ENCODE data around the gene PPP1R14B. TPM values are rescaled to one million over a fixed set of nuclear protein-coding genes. Genes with fewer than 3 reads are reported as not detected.
A peak's percentile ranks its signal among the peaks of the same experiment; 100 is the strongest.

Gene PPP1R14B
- total RNA-seq, 1 donor from 2014 or later: 481 TPM

GRCh38 chr11:64238076-64238475 is 8.7 kb downstream of the PPP1R14B start:
- no peak for TF ChIP-seq CTCF (IDR thresholded peaks at IDR 0.05; ENCODE audit: insufficient read depth, low read length, severe bottlenecking)
- H3K27me3 ChIP-seq (ENCODE audit: control insufficient read depth, insufficient read depth, low read length): no peaks in the 10 kb centered on the region
- no peak for FAIRE-seq
- no peak overlapping the region for H3K4me3 ChIP-seq (ENCODE audit: low read depth, low read length)
- no peak for DNase-seq (ENCODE audit: low read depth)
- peaks cover 3% of the 10 kb centered on the region for H3K36me3 ChIP-seq (ENCODE audit: control insufficient read depth, insufficient read depth, low read length)

GRCh38 chr11:64237484-64237951 is 9.2 kb downstream of the PPP1R14B start:
- DNase-seq (ENCODE audit: low read depth): peak; percentile 81
- H3K27me3 ChIP-seq (ENCODE audit: control insufficient read depth, insufficient read depth, low read length): no peaks in the 10 kb centered on the region
- peak; percentile 22 for TF ChIP-seq CTCF (IDR thresholded peaks at IDR 0.05; ENCODE audit: insufficient read depth, low read length, severe bottlenecking)
- peaks cover 1% of the 10 kb centered on the region for H3K36me3 ChIP-seq (ENCODE audit: control insufficient read depth, insufficient read depth, low read length)
- H3K4me3 ChIP-seq (ENCODE audit: low read depth, low read length): no peak overlapping the region
- peak; percentile 93 for FAIRE-seq

- H3K4me3 ChIP-seq (ENCODE audit: low read depth, low read length): peak overlapping the region; percentile 45
- TF ChIP-seq CTCF (IDR thresholded peaks at IDR 0.05; ENCODE audit: insufficient read depth, low read length, severe bottlenecking): no peak
- peaks cover 1% of the 10 kb centered on the region for H3K36me3 ChIP-seq (ENCODE audit: control insufficient read depth, insufficient read depth, low read length)
- DNase-seq (ENCODE audit: low read depth) (no peak), FAIRE-seq (no peak)
- H3K27me3 ChIP-seq (ENCODE audit: control insufficient read depth, insufficient read depth, low read length): no peaks in the 10 kb centered on the region
Measured at GRCh38 chr11:64235437-64236161, 11.1 kb downstream of the PPP1R14B start.

GRCh38 chr11:64234647-64235379 is 11.9 kb downstream of the PPP1R14B start:
- Histone ChIP-seq H3K27me3 (ENCODE audit: control insufficient read depth, insufficient read depth, low read length) (no peaks in the 10 kb centered on the region), H3K36me3 (ENCODE audit: control insufficient read depth, insufficient read depth, low read length) (peaks cover 1% of the 10 kb centered on the region), H3K4me3 (ENCODE audit: low read depth, low read length) (peak overlapping the region; percentile 45)
- no peak for TF ChIP-seq CTCF (IDR thresholded peaks at IDR 0.05; ENCODE audit: insufficient read depth, low read length, severe bottlenecking)
- no peak for DNase-seq (ENCODE audit: low read depth)
- no peak for FAIRE-seq

GRCh38 chr11:64233913-64234586 is 12.7 kb downstream of the PPP1R14B start, which contains the start of gene VEGFB:
VEGFB (plus strand) TSS chr11:64234584; CDS start chr11:64234834, 250 bp downstream.
- no peak for DNase-seq (ENCODE audit: low read depth)
- H3K4me3 ChIP-seq (ENCODE audit: low read depth, low read length): peak within 1 kb of the TSS; percentile 45
- peaks cover 1% of the 10 kb centered on the region for H3K36me3 ChIP-seq (ENCODE audit: control insufficient read depth, insufficient read depth, low read length)
- TF ChIP-seq CTCF (IDR thresholded peaks at IDR 0.05; ENCODE audit: insufficient read depth, low read length, severe bottlenecking): no peak
- no peaks in the 10 kb centered on the region for H3K27me3 ChIP-seq (ENCODE audit: control insufficient read depth, insufficient read depth, low read length)
- no peak for FAIRE-seq

Data from bronchial epithelial cell (primary cell).